WERI-Rb-1 (cell line): Measurements from ENCODE around the gene MYMK.
A peak's percentile ranks its signal among the peaks of the same experiment; 100 is the strongest.

Experiments
- DNase-seq: peaks from one replicate; pipeline ENCODE4 v3.0.0-alpha.2; 2020
- H3K27ac ChIP-seq: fragments of 250-450 bp; sonication (Bioruptor Pico); 2 replicates; pipeline ENCODE4 v1.5.1; 2020; ENCODE audit warnings: mild to moderate bottlenecking, moderate library complexity
- H3K27me3 ChIP-seq: fragments of 250-450 bp; sonication (Bioruptor Pico); 2 replicates; pipeline ENCODE4 v1.5.1; 2021; ENCODE audit warnings: mild to moderate bottlenecking, low read depth, moderate library complexity; ENCODE audit not compliant: insufficient read depth, severe bottlenecking
- H3K36me3 ChIP-seq: fragments of 250-450 bp; sonication (Bioruptor Pico); 2 replicates; pipeline ENCODE4 v1.5.1; 2020; ENCODE audit warnings: mild to moderate bottlenecking, moderate library complexity
- H3K4me3 ChIP-seq: 2 replicates; pipeline ENCODE4 v1.5.1; 2011; ENCODE audit warnings: low read depth, mild to moderate bottlenecking, control low read depth, low read length
- H3K9me3 ChIP-seq: fragments of 250-450 bp; sonication (Bioruptor Pico); 2 replicates; pipeline ENCODE4 v1.5.1; 2021; ENCODE audit warnings: mild to moderate bottlenecking, moderate library complexity; ENCODE audit not compliant: severe bottlenecking
- CTCF ChIP-seq: IDR thresholded peaks from 2 replicates; pipeline ENCODE4 v1.5.1; 2011; ENCODE audit warnings: low read depth, mild to moderate bottlenecking, control low read depth, inconsistent platforms, low read length

The MYMK gene

GRCh38 chr9:133467101-133467500, 57.7 kb downstream of the MYMK start:
- H3K36me3 ChIP-seq = peaks cover 36% of the 10 kb centered on the region
- no peak overlapping the region for H3K4me3 ChIP-seq
- H3K27ac ChIP-seq = no peak overlapping the region
- no peaks in the 10 kb centered on the region for H3K9me3 ChIP-seq
- H3K27me3 ChIP-seq = no peaks in the 10 kb centered on the region
- no peak for DNase-seq
- 0 out of 2 replicates have a peak, but pooled peaks have one; percentile 30 for TF ChIP-seq CTCF

- DNase-seq = no peak
- peaks cover 28% of the 10 kb centered on the region for H3K36me3 ChIP-seq
- H3K27me3 ChIP-seq = no peaks in the 10 kb centered on the region
- H3K4me3 ChIP-seq = no peak overlapping the region
- no peak for TF ChIP-seq CTCF
- no peaks in the 10 kb centered on the region for H3K9me3 ChIP-seq
- no peak overlapping the region for H3K27ac ChIP-seq
Measured at GRCh38 chr9:133465984-133466383, 58.8 kb downstream of the MYMK start.

GRCh38 chr9:133464638-133465037, 60.1 kb downstream of the MYMK start:
- DNase-seq = no peak
- no peaks in the 10 kb centered on the region for H3K27me3 ChIP-seq
- peaks cover 28% of the 10 kb centered on the region for H3K36me3 ChIP-seq
- no peak for TF ChIP-seq CTCF
- no peaks in the 10 kb centered on the region for H3K9me3 ChIP-seq
- no peak overlapping the region for H3K4me3 ChIP-seq
- H3K27ac ChIP-seq = no peak overlapping the region
